PFSK-1 (cell line): Measurements from ENCODE around the gene LRFN4.

ENCODE experiments used
- POLR2AphosphoS5 ChIP-seq: IDR thresholded peaks from 2 replicates; pipeline ENCODE4 v1.6.1; 2012; ENCODE audit warnings: low read depth, mild to moderate bottlenecking, control low read depth, low read length, moderate library complexity
- SIN3A ChIP-seq: IDR thresholded peaks from 2 replicates; pipeline ENCODE4 v1.6.1; 2012; ENCODE audit warnings: mild to moderate bottlenecking, low read length, moderate library complexity, borderline replicate concordance; ENCODE audit not compliant: insufficient read depth
- TAF1 ChIP-seq: IDR thresholded peaks from 2 replicates; pipeline ENCODE4 v1.6.1; 2012; ENCODE audit warnings: low read length, control low read depth, borderline replicate concordance; ENCODE audit not compliant: insufficient read depth
- TF ChIP-seq, protein P1 (sequence below), 2 experiments: IDR thresholded peaks; 2 replicates each; pipeline versions ENCODE4 v1.6.1 to v1.8.0; 2011 to 2012; ENCODE audit warnings: low read depth in 2 of 2, low read length in 2 of 2, control low read depth in 1 of 2, inconsistent platforms in 1 of 2, mild to moderate bottlenecking in 1 of 2, moderate library complexity in 1 of 2; ENCODE audit not compliant: insufficient read depth in 1 of 2

DNA sequence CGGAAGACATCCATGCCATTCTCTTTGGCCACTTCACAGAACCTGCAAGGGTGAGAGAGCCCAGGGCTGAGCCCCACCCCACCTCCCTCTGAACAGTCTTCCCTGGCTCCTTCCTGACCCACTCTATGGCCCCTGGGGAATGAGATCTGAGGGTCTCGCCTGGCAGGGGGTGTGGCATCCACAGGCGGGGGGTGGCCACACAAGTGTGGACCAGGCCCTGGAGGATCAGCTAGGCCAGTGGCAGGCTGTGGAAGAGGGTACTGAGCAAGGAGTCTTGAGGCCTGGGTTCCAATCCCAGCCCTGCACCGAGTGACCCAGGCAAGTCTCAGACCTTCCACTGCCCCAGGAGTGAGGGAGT, 5.6 kb upstream of the LRFN4 start:
- TF ChIP-seq SIN3A, result no peak
- TF ChIP-seq TAF1, result no peak
- TF ChIP-seq POLR2AphosphoS5, result no peak
- TF ChIP-seq, protein P1, sequence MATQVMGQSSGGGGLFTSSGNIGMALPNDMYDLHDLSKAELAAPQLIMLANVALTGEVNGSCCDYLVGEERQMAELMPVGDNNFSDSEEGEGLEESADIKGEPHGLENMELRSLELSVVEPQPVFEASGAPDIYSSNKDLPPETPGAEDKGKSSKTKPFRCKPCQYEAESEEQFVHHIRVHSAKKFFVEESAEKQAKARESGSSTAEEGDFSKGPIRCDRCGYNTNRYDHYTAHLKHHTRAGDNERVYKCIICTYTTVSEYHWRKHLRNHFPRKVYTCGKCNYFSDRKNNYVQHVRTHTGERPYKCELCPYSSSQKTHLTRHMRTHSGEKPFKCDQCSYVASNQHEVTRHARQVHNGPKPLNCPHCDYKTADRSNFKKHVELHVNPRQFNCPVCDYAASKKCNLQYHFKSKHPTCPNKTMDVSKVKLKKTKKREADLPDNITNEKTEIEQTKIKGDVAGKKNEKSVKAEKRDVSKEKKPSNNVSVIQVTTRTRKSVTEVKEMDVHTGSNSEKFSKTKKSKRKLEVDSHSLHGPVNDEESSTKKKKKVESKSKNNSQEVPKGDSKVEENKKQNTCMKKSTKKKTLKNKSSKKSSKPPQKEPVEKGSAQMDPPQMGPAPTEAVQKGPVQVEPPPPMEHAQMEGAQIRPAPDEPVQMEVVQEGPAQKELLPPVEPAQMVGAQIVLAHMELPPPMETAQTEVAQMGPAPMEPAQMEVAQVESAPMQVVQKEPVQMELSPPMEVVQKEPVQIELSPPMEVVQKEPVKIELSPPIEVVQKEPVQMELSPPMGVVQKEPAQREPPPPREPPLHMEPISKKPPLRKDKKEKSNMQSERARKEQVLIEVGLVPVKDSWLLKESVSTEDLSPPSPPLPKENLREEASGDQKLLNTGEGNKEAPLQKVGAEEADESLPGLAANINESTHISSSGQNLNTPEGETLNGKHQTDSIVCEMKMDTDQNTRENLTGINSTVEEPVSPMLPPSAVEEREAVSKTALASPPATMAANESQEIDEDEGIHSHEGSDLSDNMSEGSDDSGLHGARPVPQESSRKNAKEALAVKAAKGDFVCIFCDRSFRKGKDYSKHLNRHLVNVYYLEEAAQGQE (IDR thresholded peaks at IDR 0.05; ENCODE audit: insufficient read depth in 1 of 2, low read depth in 2 of 2, low read length in 2 of 2), result no peak
